ENCODE results near the gene RTN4RL1. TPM values are rescaled to one million over a fixed set of nuclear protein-coding genes. Genes with fewer than 3 reads are reported as not detected.

The RTN4RL1 gene
- total RNA-seq, 2 donors from 2014 or later: 18.2 to 19.6 TPM

DNA sequence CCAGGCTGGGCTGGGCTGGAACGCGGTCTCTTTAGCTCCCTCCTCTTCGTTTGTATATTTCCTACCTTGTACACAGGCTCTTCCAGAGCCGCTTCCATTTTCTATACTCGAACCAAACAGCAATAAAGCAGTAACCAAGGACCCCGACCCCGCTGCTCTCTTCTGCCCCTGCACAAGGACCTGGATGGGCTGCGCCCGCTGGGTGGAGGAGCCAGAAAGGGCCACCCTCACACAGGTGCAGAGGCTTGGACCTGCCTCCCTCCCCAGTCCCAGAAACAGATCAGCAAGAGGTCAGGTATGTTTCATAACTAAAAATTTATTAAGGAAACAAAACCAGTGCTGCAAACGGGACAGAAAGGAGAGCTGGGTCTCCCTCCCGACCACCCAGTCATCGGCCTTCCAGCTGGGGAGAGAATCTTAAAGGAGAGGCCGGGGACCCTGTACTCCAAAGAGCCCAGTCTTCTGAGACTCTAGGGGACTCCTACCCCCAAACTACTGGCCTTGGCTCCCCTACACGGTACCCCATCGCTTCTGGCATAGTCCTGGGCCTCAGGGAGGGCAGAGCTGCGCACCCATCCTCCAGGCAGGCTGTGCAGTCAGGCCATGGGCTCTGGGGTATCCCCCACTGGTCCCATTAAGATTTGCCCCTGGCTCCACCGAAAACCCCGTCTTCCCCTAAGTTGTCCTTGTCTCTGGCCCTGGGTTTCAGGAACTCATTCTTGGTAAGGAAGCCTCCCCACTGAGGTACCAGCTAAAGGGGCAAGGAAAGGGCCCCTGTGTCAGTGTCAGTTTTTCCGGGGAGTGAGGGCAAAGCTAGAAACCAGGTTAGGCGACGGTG, 34.6 kb upstream of the RTN4RL1 start:
- Mint-ChIP-seq H3K36me3 (ENCODE audit: low read depth) (peaks cover 44% of the 10 kb centered on the region), H3K4me3 (no peak overlapping the region)

DNA sequence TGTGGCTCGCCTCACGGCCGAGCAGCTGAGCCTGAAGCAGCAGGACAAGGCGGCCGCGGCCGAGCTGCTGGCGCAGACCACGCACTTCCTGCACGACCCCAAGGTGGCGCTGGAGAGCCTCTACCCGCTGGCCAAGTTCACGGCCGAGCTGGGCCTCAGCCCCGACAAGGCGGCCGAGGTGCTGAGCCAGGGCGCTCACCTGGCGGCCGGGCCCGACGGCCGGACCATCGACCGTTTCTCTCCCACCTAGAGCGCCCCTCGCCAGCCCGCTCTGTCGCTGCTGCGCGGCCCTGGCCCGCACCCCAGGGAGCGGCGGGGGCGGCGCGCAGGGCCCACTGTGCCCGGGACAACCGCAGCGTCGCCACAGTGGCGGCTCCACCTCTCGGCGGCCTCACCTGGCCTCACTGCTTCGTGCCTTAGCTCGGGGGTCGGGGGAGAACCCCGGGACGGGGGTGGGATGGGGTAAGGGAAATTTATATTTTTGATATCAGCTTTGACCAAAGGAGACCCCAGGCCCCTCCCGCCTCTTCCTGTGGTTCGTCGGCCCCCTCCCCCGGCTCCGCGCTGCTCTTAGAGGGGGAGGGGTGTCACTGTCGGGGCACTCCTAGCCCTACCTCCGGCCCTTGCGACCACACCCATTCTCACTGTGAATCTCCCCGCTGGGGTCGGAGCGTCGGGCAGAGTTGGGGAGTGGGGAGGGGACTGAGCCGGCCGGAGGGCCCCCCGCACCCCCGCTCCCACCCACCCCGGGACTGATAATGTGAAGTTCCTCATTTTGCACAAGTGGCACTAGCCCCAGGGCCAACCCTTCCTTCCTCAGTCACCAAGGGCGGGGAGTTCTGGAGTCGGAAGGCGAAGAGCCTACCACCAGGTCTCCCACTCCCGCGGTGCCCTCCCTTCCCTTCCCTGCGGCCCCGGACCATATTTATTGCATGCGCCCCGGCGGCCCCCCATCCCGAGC, 33.7 kb upstream of the RTN4RL1 start:
- peak; percentile 96 for DNase-seq
- peaks cover 38% of the 10 kb centered on the region for H3K36me3 Mint-ChIP-seq (ENCODE audit: low read depth)
- H3K4me3 Mint-ChIP-seq: no peak overlapping the region
- TF ChIP-seq, protein P1, sequence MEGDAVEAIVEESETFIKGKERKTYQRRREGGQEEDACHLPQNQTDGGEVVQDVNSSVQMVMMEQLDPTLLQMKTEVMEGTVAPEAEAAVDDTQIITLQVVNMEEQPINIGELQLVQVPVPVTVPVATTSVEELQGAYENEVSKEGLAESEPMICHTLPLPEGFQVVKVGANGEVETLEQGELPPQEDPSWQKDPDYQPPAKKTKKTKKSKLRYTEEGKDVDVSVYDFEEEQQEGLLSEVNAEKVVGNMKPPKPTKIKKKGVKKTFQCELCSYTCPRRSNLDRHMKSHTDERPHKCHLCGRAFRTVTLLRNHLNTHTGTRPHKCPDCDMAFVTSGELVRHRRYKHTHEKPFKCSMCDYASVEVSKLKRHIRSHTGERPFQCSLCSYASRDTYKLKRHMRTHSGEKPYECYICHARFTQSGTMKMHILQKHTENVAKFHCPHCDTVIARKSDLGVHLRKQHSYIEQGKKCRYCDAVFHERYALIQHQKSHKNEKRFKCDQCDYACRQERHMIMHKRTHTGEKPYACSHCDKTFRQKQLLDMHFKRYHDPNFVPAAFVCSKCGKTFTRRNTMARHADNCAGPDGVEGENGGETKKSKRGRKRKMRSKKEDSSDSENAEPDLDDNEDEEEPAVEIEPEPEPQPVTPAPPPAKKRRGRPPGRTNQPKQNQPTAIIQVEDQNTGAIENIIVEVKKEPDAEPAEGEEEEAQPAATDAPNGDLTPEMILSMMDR (conservative IDR thresholded peaks at IDR 0.05): peak; percentile 87
- Histone ChIP-seq H3K4me3 (ENCODE audit: low read length) (no peak overlapping the region), H3K36me3 (ENCODE audit: control insufficient read depth, insufficient read depth, low read length) (peaks cover 36% of the 10 kb centered on the region), H3K27me3 (ENCODE audit: control insufficient read depth, insufficient read depth, low read length, poor library complexity, severe bottlenecking) (peaks cover 74% of the 10 kb centered on the region), H3K9ac (ENCODE audit: extremely low read depth, low read length, poor library complexity, severe bottlenecking) (no peak overlapping the region), H3K9me3 (ENCODE audit: control insufficient read depth, low read length) (no peaks in the 10 kb centered on the region), H3K4me1 (ENCODE audit: control insufficient read depth, insufficient read depth, low read length) (peaks cover 8% of the 10 kb centered on the region), H3K27ac (ENCODE audit: low read depth, low read length) (no peak overlapping the region)
- peaks cover 22% of the 10 kb centered on the region for H3K4me1 Mint-ChIP-seq
- 65 to 70% methylated on average over 21 to 78 of the region's 78 CpGs for WGBS, 2 experiments (ENCODE audit: insufficient coverage in 1 of 2, insufficient read length in 1 of 2)
- H3K9me3 Mint-ChIP-seq: peaks cover 4% of the 10 kb centered on the region
- H3K27ac Mint-ChIP-seq: no peak overlapping the region
- H3K27me3 Mint-ChIP-seq (ENCODE audit: insufficient read depth): peaks cover 64% of the 10 kb centered on the region

More for the DNA sequence above, 34.6 kb upstream of the RTN4RL1 start:
- peaks cover 65% of the 10 kb centered on the region for H3K27me3 ChIP-seq (ENCODE audit: control insufficient read depth, insufficient read depth, low read length, poor library complexity, severe bottlenecking)
- Mint-ChIP-seq H3K27me3 (ENCODE audit: insufficient read depth) (peaks cover 55% of the 10 kb centered on the region), H3K27ac (no peak overlapping the region), H3K4me1 (peaks cover 27% of the 10 kb centered on the region), H3K9me3 (peaks cover 4% of the 10 kb centered on the region)
- no peak overlapping the region for H3K4me3 ChIP-seq (ENCODE audit: low read length)
- peaks cover 10% of the 10 kb centered on the region for H3K4me1 ChIP-seq (ENCODE audit: control insufficient read depth, insufficient read depth, low read length)
- H3K9me3 ChIP-seq (ENCODE audit: control insufficient read depth, low read length): no peaks in the 10 kb centered on the region
- DNase-seq: no peak
- H3K27ac ChIP-seq (ENCODE audit: low read depth, low read length): no peak overlapping the region
- H3K36me3 ChIP-seq (ENCODE audit: control insufficient read depth, insufficient read depth, low read length): peaks cover 45% of the 10 kb centered on the region
- 89 to 93% methylated on average over 12 to 21 of the region's 21 CpGs for WGBS, 2 experiments (ENCODE audit: insufficient coverage in 1 of 2, insufficient read length in 1 of 2)
- H3K9ac ChIP-seq (ENCODE audit: extremely low read depth, low read length, poor library complexity, severe bottlenecking): no peak overlapping the region
- TF ChIP-seq, protein P1 (conservative IDR thresholded peaks at IDR 0.05): no peak

DNA sequence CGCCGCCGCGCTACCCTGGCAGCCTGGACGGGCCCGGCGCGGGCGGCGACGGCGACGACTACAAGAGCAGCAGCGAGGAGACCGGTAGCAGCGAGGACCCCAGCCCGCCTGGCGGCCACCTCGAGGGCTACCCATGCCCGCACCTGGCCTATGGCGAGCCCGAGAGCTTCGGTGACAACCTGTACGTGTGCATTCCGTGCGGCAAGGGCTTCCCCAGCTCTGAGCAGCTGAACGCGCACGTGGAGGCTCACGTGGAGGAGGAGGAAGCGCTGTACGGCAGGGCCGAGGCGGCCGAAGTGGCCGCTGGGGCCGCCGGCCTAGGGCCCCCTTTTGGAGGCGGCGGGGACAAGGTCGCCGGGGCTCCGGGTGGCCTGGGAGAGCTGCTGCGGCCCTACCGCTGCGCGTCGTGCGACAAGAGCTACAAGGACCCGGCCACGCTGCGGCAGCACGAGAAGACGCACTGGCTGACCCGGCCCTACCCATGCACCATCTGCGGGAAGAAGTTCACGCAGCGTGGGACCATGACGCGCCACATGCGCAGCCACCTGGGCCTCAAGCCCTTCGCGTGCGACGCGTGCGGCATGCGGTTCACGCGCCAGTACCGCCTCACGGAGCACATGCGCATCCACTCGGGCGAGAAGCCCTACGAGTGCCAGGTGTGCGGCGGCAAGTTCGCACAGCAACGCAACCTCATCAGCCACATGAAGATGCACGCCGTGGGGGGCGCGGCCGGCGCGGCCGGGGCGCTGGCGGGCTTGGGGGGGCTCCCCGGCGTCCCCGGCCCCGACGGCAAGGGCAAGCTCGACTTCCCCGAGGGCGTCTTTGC, 32.8 kb upstream of the RTN4RL1 start:
- DNase-seq: peak; percentile 82
- no peak overlapping the region for H3K9ac ChIP-seq (ENCODE audit: extremely low read depth, low read length, poor library complexity, severe bottlenecking)
- TF ChIP-seq, protein P1 (conservative IDR thresholded peaks at IDR 0.05): no peak
- WGBS, 2 experiments (ENCODE audit: insufficient coverage in 1 of 2, insufficient read length in 1 of 2): 84 to 88% methylated on average over 84 to 98 of the region's 98 CpGs
- Mint-ChIP-seq H3K27me3 (ENCODE audit: insufficient read depth) (peaks cover 73% of the 10 kb centered on the region), H3K4me1 (peaks cover 13% of the 10 kb centered on the region), H3K27ac (no peak overlapping the region), H3K9me3 (peaks cover 4% of the 10 kb centered on the region), H3K4me3 (no peak overlapping the region), H3K36me3 (ENCODE audit: low read depth) (peaks cover 29% of the 10 kb centered on the region)
- no peaks in the 10 kb centered on the region for H3K9me3 ChIP-seq (ENCODE audit: control insufficient read depth, low read length)
- H3K4me1 ChIP-seq (ENCODE audit: control insufficient read depth, insufficient read depth, low read length): no peaks in the 10 kb centered on the region
- H3K27me3 ChIP-seq (ENCODE audit: control insufficient read depth, insufficient read depth, low read length, poor library complexity, severe bottlenecking): peaks cover 83% of the 10 kb centered on the region
- H3K36me3 ChIP-seq (ENCODE audit: control insufficient read depth, insufficient read depth, low read length): peaks cover 27% of the 10 kb centered on the region
- no peak overlapping the region for H3K27ac ChIP-seq (ENCODE audit: low read depth, low read length)
- no peak overlapping the region for H3K4me3 ChIP-seq (ENCODE audit: low read length)

Data from endodermal cell (in vitro differentiated cells).